Gastroesophageal sphincter (tissue), 4 donors: ENCODE measurements around the gene WDHD1. TPM values are rescaled to one million over a fixed set of nuclear protein-coding genes. Genes with fewer than 3 reads are reported as not detected.
"Not testable (repeated sequence)": the region's sequence is repeated elsewhere in the genome, so short reads cannot be mapped to it uniquely, and the experiment has no call there.

ENCODE experiments used
- ATAC-seq: fragments of 150-250 bp; one replicate; pipeline ENCODE4 v1.9.1; 2016; ENCODE audit warnings: mild to moderate bottlenecking, moderate library complexity
- H3K27ac ChIP-seq, 4 donors: fragments of 200-600 bp; sonication (generic) in 3 of 4; 1 replicate in 3 of 4; 2 replicates in 1 of 4; pipeline ENCODE4 v1.5.1; 2016 to 2019
- H3K27me3 ChIP-seq: fragments of 200-600 bp; sonication (generic); one replicate; pipeline ENCODE4 v1.5.1; 2019
- H3K36me3 ChIP-seq, 2 donors: fragments of 200-600 bp; sonication (generic); one replicate each; pipeline ENCODE4 v1.5.1; 2019; ENCODE audit warnings: control low read depth in 1 of 2
- H3K4me1 ChIP-seq, 3 donors: fragments of 200-600 bp; sonication (generic); 1 replicate in 2 of 3; 2 replicates in 1 of 3; pipeline ENCODE4 v1.5.1; 2016 to 2019; ENCODE audit warnings: control low read depth in 2 of 3
- H3K4me3 ChIP-seq, 2 donors: fragments of 200-600 bp; sonication (generic); one replicate each; pipeline ENCODE4 v1.5.1; 2019; ENCODE audit warnings: mild to moderate bottlenecking in 1 of 2, moderate library complexity in 1 of 2
- H3K9me3 ChIP-seq, 3 donors: fragments of 200-600 bp; sonication (generic); one replicate each; pipeline ENCODE4 v1.5.1; 2017 to 2019; ENCODE audit warnings: control low read depth in 2 of 3
- EP300 ChIP-seq: sonication (generic); formaldehyde crosslinking; IDR thresholded peaks from one replicate; pipeline ENCODE4 v1.6.1; 2017; ENCODE audit warnings: antibody characterized with exemption, mild to moderate bottlenecking
- POLR2A ChIP-seq, 2 donors: fragments of 450-650 bp; IDR thresholded peaks; one replicate each; pipeline ENCODE4 v1.6.1; 2017; ENCODE audit warnings: antibody characterized with exemption in 2 of 2, mild to moderate bottlenecking in 2 of 2, moderate library complexity in 1 of 2
- POLR2AphosphoS5 ChIP-seq: sonication (generic); formaldehyde crosslinking; IDR thresholded peaks from one replicate; pipeline ENCODE4 v1.6.1; 2017; ENCODE audit warnings: antibody characterized with exemption
- WGBS, 2 donors: methylation state at CpG; one replicate each; pipeline ENCODE4 v1.1.5; 2018; ENCODE audit warnings: low coverage in 1 of 2; 5-methylcytosine and 5-hydroxymethylcytosine counted together
- total RNA-seq, 4 donors: library from RNA; depleted of rRNA; stranded (reverse); fragments of >200 nt; gene quantifications; one replicate each; pipeline ENCODE4 v1.1.0, GENCODE V29; 2016
- TF ChIP-seq, protein P1 (sequence below), 4 experiments: fragments of 200-600 bp in 2 of 4; fragments of 450-650 bp in 2 of 4; sonication (generic) in 1 of 4; IDR thresholded peaks; one replicate each; pipeline ENCODE4 v1.5.1; 2017 to 2019; ENCODE audit warnings: antibody characterized with exemption in 4 of 4, mild to moderate bottlenecking in 2 of 4, moderate library complexity in 2 of 4

WDHD1 gene
- total RNA-seq, 4 donors from 2014 or later = 0.47 to 5.3 (median 2.2) TPM

DNA sequence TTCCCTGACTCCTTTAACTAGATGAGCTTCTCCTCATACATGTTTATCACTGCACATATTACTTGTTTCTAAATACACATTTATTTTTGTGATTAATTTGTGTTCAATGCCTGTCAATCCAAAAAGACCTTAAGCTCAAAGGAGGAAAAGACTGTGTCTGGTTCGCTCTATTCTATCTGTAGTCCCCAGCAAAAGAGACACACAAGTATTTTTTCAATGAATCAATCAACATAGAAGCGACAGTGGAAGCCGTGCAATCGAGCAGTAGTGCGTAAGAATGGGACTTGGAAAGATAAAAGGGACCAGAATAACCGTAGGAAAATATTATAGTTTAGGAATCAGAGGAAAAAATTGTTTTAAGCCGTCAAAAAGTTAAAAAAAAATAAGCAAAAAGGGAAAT is 951 bp downstream of the WDHD1 start:
- H3K9me3 ChIP-seq = no peaks in the 10 kb centered on the region
- no peak overlapping the region for H3K27ac ChIP-seq
- H3K4me3 ChIP-seq = peak overlapping the region in 1 of 2 donors; percentile 65

DNA sequence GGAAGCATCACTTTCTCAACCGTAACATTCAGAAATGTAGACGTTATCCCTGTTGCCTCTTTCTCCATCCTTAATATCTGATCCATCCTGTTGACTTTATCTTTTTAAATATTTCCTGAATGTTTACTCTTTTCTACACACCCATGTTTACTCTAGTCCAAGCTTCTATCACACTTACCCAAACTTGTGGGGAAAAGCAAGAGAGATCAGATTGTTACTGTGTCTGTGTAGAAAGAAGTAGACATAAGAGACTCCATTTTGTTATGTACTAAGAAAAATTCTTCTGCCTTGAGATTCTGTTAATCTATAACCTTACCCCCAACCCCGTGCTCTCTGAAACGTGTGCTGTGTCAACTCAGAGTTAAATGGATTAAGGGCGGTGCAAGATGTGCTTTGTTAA is 2.5 kb downstream of the WDHD1 start:
- not testable (repeated sequence) for H3K27ac ChIP-seq, ATAC-seq, H3K9me3 ChIP-seq, H3K4me3 ChIP-seq, H3K36me3 ChIP-seq, H3K27me3 ChIP-seq
- peaks cover 9 to 31% (median 16%) of the 10 kb centered on the region in 3 donors for H3K4me1 ChIP-seq
- 66 to 86% methylated on average over 2 to 3 of the region's 5 CpGs for WGBS, 2 donors

More for the DNA sequence above, 951 bp downstream of the WDHD1 start:
- Histone ChIP-seq H3K27me3 (no peaks in the 10 kb centered on the region), H3K36me3 (no peaks in the 10 kb centered on the region), H3K4me1 (peaks cover 10 to 39% (median 17%) of the 10 kb centered on the region in 3 donors)
- ATAC-seq = no peak
- WGBS, 2 donors = 9 to 15% methylated on average over 4 to 7 of the region's 7 CpGs
- TF ChIP-seq, protein P1, sequence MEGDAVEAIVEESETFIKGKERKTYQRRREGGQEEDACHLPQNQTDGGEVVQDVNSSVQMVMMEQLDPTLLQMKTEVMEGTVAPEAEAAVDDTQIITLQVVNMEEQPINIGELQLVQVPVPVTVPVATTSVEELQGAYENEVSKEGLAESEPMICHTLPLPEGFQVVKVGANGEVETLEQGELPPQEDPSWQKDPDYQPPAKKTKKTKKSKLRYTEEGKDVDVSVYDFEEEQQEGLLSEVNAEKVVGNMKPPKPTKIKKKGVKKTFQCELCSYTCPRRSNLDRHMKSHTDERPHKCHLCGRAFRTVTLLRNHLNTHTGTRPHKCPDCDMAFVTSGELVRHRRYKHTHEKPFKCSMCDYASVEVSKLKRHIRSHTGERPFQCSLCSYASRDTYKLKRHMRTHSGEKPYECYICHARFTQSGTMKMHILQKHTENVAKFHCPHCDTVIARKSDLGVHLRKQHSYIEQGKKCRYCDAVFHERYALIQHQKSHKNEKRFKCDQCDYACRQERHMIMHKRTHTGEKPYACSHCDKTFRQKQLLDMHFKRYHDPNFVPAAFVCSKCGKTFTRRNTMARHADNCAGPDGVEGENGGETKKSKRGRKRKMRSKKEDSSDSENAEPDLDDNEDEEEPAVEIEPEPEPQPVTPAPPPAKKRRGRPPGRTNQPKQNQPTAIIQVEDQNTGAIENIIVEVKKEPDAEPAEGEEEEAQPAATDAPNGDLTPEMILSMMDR (IDR thresholded peaks at IDR 0.05) = no peak
- TF ChIP-seq EP300 (no peak), POLR2A (IDR thresholded peaks at IDR 0.05) (no peak), POLR2AphosphoS5 (no peak)

DNA sequence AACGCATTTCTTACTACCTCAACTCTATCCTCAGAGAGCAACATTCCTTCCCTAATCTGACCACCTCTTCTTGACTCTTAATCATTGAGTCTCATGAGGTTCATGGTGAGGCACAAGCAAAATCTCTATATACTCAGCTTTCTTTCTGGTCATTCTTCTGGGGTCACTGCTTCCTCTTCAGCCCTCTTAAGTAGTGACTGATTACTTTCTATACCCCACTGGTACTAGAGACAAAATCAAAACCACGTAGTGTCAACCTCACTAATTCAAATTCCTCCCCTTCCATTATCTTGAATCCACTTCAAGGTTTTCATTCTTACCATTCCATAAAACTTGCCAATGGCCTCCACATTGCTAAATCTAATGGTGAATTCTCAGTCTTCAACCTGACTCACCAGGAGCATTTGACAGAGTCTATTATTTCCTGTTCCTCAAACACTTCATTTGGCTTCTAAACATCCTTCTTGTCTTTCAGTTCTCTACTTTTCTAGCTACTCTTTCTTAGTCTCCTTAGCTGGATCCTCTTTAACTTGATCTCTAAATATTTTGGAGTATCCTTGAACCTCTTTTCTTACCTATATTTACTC is 6.8 kb downstream of the WDHD1 start:
- Histone ChIP-seq H3K4me1 (no peaks in the 10 kb centered on the region), H3K9me3 (no peaks in the 10 kb centered on the region), H3K36me3 (no peaks in the 10 kb centered on the region), H3K27ac (no peak overlapping the region), H3K27me3 (no peaks in the 10 kb centered on the region), H3K4me3 (no peak overlapping the region)
- no peak for ATAC-seq
- TF ChIP-seq POLR2A (IDR thresholded peaks at IDR 0.05) (no peak), POLR2AphosphoS5 (no peak), EP300 (no peak)
- TF ChIP-seq, protein P1 (IDR thresholded peaks at IDR 0.05) = no peak
- 90 to 100% methylated on average over 1 to 2 of the region's 2 CpGs for WGBS, 2 donors

DNA sequence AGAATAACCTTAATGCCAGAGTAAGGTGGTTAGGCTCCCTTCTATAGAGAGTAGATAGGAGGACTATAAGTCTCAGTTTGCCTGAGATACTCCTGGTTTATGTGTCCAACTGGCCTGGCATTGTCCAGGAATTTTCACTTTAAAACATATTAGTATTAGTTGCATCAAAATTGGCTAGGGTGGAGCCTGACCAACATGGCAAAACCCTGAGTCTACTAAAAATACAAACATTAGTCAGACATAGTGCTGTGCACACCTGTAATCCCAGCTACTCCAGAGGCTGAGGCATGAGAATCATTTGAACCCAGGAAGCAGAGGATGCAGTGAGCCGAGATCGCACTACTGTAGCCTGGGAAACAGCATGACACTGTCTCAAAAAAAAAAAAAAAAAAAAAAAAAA is 11.9 kb downstream of the WDHD1 start:
- Histone ChIP-seq H3K4me1 (no peaks in the 10 kb centered on the region), H3K27ac (no peak overlapping the region), H3K36me3 (no peaks in the 10 kb centered on the region), H3K9me3 (no peaks in the 10 kb centered on the region), H3K4me3 (no peak overlapping the region), H3K27me3 (no peaks in the 10 kb centered on the region)
- ATAC-seq = no peak
- 81% methylated on average over 2 of the region's 2 CpGs; no CpG with 5 or more reads in 1 of the 2 donors for WGBS, 2 donors
- TF ChIP-seq, protein P1 (IDR thresholded peaks at IDR 0.05) = no peak
- TF ChIP-seq POLR2A (IDR thresholded peaks at IDR 0.05) = no peak
- TF ChIP-seq EP300 = no peak
- TF ChIP-seq POLR2AphosphoS5 = no peak

DNA sequence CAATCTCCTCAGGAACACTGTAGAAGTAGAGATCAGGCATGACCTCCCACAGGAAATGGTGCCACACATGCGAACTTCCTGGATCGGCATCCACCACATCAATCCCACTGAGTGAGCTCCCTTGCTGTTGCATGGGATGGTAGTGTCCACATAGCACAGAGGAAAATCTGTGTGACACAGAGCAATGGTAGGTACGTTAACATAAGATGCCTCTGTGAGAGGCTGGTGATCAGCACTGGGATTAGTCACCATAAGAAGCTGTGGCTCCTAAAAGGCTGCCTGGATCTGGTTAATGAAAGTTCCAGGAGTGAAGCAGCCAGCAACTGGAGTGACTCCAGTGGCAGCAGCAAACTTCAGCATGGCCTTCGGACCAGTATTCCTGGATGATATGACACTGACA is 21.8 kb downstream of the WDHD1 start:
- 100% methylated on average over 1 of the region's 4 CpGs for WGBS, 2 donors
- no peak overlapping the region for H3K27ac ChIP-seq
- no peak overlapping the region for H3K4me3 ChIP-seq
- no peaks in the 10 kb centered on the region for H3K27me3 ChIP-seq
- ATAC-seq = no peak
- peaks cover 0 to 25% of the 10 kb centered on the region in 2 donors for H3K36me3 ChIP-seq
- TF ChIP-seq POLR2AphosphoS5 = no peak
- no peak for TF ChIP-seq EP300
- TF ChIP-seq, protein P1 (IDR thresholded peaks at IDR 0.05) = no peak
- no peak for TF ChIP-seq POLR2A (IDR thresholded peaks at IDR 0.05)
- H3K9me3 ChIP-seq = no peaks in the 10 kb centered on the region
- H3K4me1 ChIP-seq = no peaks in the 10 kb centered on the region
